Transverse colon (tissue), 4 donors: ENCODE measurements around the gene CHSY1.

ENCODE experiments used
- EP300 ChIP-seq: sonication (generic); formaldehyde crosslinking; IDR thresholded peaks from one replicate; pipeline ENCODE4 v1.6.1; 2017; ENCODE audit warnings: antibody characterized with exemption, low read depth
- POLR2A ChIP-seq: fragments of 450-650 bp; IDR thresholded peaks from one replicate; pipeline ENCODE4 v1.6.1; 2016; ENCODE audit warnings: antibody characterized with exemption, mild to moderate bottlenecking, moderate library complexity
- POLR2AphosphoS5 ChIP-seq, 3 donors: sonication (generic); formaldehyde crosslinking; IDR thresholded peaks; one replicate each; pipeline ENCODE4 v1.6.1; 2016; ENCODE audit warnings: antibody characterized with exemption in 3 of 3
- TF ChIP-seq, protein P1 (sequence below), 5 experiments: fragments of 200-600 bp in 3 of 5; fragments of 450-650 bp in 2 of 5; sonication (generic) in 3 of 5; IDR thresholded peaks; 1 replicate in 2 of 5; 2 replicates in 3 of 5; pipeline ENCODE4 v1.5.1; 2016 to 2017; ENCODE audit warnings: antibody characterized with exemption in 5 of 5, inconsistent platforms in 3 of 5, mild to moderate bottlenecking in 2 of 5, moderate library complexity in 1 of 5

DNA sequence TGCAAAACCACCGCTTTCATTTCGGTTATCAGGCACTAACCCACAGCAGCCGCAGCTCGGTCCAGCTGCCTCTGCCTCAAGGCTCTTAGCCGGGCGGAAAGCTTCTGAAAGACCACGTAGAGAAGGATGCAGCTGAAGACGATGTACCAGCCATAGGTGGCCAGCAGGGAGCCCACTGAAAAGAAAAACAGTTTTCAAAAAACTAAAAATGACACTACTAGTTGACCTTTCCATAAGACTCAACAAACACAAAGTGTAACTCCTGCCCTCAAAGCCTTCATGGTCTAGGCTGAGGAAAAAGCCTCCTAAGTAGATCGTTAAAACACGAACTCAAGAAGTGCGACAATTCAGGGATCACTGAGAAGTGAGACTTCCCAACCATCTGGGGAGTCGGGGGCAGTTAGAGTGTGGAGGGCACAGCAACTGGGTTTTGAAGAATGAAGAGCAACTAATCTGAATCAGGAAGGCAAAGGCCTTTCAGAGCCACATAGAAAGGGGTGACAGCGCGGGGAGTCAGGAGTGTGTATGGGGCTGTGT lies 24.7 kb upstream of the CHSY1 start:
- TF ChIP-seq EP300 (no peak), POLR2A (no peak), POLR2AphosphoS5 (IDR thresholded peaks at IDR 0.05) (no peak)
- TF ChIP-seq, protein P1, sequence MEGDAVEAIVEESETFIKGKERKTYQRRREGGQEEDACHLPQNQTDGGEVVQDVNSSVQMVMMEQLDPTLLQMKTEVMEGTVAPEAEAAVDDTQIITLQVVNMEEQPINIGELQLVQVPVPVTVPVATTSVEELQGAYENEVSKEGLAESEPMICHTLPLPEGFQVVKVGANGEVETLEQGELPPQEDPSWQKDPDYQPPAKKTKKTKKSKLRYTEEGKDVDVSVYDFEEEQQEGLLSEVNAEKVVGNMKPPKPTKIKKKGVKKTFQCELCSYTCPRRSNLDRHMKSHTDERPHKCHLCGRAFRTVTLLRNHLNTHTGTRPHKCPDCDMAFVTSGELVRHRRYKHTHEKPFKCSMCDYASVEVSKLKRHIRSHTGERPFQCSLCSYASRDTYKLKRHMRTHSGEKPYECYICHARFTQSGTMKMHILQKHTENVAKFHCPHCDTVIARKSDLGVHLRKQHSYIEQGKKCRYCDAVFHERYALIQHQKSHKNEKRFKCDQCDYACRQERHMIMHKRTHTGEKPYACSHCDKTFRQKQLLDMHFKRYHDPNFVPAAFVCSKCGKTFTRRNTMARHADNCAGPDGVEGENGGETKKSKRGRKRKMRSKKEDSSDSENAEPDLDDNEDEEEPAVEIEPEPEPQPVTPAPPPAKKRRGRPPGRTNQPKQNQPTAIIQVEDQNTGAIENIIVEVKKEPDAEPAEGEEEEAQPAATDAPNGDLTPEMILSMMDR (IDR thresholded peaks at IDR 0.05) = peak; percentile 28 to 58 (median 31)
